ENCODE results near the gene UBAC1.

DNA sequence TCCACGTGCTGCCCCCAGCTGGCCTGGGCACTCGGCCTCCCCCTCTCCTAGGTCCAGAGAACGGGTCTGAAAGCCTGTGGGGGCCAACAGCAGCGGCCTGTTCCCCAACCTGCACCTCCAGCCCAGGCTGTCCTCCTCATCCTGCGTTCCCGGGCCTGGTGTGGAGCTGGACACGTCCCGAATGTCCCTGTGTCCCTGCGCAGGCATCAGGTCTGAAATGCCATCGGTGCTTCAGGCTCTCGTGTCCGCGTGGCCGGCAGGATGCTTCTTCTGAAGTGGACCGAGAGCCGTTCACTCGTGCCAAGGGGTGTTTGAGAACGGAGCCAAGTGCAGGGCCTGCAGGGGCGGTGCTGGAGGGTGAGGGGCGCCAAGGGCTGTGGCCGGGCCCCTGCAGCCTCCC is 24.7 kb upstream of the UBAC1 start:
- TF ChIP-seq, protein P1, sequence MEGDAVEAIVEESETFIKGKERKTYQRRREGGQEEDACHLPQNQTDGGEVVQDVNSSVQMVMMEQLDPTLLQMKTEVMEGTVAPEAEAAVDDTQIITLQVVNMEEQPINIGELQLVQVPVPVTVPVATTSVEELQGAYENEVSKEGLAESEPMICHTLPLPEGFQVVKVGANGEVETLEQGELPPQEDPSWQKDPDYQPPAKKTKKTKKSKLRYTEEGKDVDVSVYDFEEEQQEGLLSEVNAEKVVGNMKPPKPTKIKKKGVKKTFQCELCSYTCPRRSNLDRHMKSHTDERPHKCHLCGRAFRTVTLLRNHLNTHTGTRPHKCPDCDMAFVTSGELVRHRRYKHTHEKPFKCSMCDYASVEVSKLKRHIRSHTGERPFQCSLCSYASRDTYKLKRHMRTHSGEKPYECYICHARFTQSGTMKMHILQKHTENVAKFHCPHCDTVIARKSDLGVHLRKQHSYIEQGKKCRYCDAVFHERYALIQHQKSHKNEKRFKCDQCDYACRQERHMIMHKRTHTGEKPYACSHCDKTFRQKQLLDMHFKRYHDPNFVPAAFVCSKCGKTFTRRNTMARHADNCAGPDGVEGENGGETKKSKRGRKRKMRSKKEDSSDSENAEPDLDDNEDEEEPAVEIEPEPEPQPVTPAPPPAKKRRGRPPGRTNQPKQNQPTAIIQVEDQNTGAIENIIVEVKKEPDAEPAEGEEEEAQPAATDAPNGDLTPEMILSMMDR (IDR thresholded peaks at IDR 0.05; ENCODE audit: low read depth, low read length) = no peak
- no peak for TF ChIP-seq POLR2A (IDR thresholded peaks at IDR 0.05; ENCODE audit: extremely low read depth, insufficient read length)
